Measurements from ENCODE around the gene UVRAG.

The UVRAG gene

GRCh38 chr11:76152086-76152681, 337.2 kb downstream of the UVRAG start:
- Histone ChIP-seq H2AFZ (ENCODE audit: low read length) (peak overlapping the region; percentile 90), H3K9me3 (replicated peaks in 1 of 2; ENCODE audit: control insufficient read depth in 2 of 2, insufficient read depth in 1 of 2, low read depth in 1 of 2, low read length in 2 of 2) (no peaks in the 10 kb centered on the region), H3K9ac (ENCODE audit: low read depth, low read length, poor library complexity) (no peak overlapping the region), H3K4me3 (ENCODE audit: low read length in 2 of 2) (peak overlapping the region in 1 of 2 donors; percentile 58), H3K79me1 (ENCODE audit: low read depth, low read length) (no peaks in the 10 kb centered on the region), H3K36me3 (replicated peaks in 1 of 2; ENCODE audit: control insufficient read depth in 2 of 2, insufficient read depth in 2 of 2, low read length in 2 of 2) (no peaks in the 10 kb centered on the region), H2BK15ac (ENCODE audit: low read length) (no peak overlapping the region), H2BK12ac (ENCODE audit: low read length) (peak overlapping the region; percentile 2), H3K14ac (ENCODE audit: low read length) (no peak overlapping the region), H2BK5ac (ENCODE audit: low read length) (peak overlapping the region; percentile 2), H3K18ac (ENCODE audit: low read length) (peak overlapping the region; percentile 90), H3K4ac (ENCODE audit: low read length) (no peak overlapping the region), H2AK5ac (ENCODE audit: low read depth, low read length) (no peak overlapping the region), H4K91ac (ENCODE audit: low read depth, low read length, poor library complexity) (no peak overlapping the region), H3K4me2 (ENCODE audit: insufficient read depth, low read length, poor library complexity, severe bottlenecking) (peak overlapping the region; percentile 81), H3K27me3 (ENCODE audit: control insufficient read depth in 3 of 3, insufficient read depth in 3 of 3, low read depth in 1 of 3, low read length in 3 of 3) (peaks cover 0 to 17% (median 0%) of the 10 kb centered on the region in 3 experiments), H4K8ac (ENCODE audit: low read depth, low read length) (no peak overlapping the region), H2BK120ac (ENCODE audit: low read depth, low read length) (no peak overlapping the region), H3K4me1 (ENCODE audit: control insufficient read depth in 2 of 2, insufficient read depth in 1 of 2, low read depth in 1 of 2, low read length in 2 of 2) (peaks cover 2 to 12% of the 10 kb centered on the region in 2 donors), H3K23ac (ENCODE audit: low read depth, low read length, poor library complexity) (no peak overlapping the region), H3K27ac (replicated peaks; ENCODE audit: low read length) (no peak overlapping the region)
- WGBS, 2 donors (ENCODE audit: extremely low coverage in 2 of 2, insufficient read length in 2 of 2, insufficient replicate concordance in 1 of 2) = no CpG with 5 or more reads among the region's 30 CpGs
- DNase-seq (ENCODE audit: low spot score) = peak; percentile 69

GRCh38 chr11:76152741-76153570, 337.9 kb downstream of the UVRAG start:
- no peak overlapping the region for H2BK120ac ChIP-seq (ENCODE audit: low read depth, low read length)
- no peak for DNase-seq (ENCODE audit: low spot score)
- WGBS, 2 donors (ENCODE audit: extremely low coverage in 2 of 2, insufficient read length in 2 of 2, insufficient replicate concordance in 1 of 2) = no CpG with 5 or more reads among the region's 13 CpGs

DNA sequence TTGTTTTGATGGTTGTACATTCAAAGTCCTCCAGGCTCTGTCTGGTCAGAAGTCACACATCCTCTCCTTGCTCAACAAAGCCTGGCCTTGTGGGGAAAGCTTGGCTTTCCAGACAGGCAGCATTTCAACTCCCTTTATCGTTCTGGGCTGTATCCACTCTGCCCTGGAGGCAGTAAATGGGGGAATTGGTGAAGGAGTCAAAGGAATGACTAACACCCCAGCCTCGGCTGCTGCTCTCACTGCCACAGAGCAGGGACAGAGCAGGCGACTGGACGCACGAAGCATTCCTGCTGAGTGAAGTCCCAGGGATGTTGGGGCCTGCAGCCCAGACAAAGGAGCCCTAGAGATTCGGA, 338.5 kb downstream of the UVRAG start:
- Histone ChIP-seq H2AFZ (ENCODE audit: low read length) (peak overlapping the region; percentile 58), H2BK12ac (ENCODE audit: low read length) (no peak overlapping the region), H3K14ac (ENCODE audit: low read length) (no peak overlapping the region), H3K27me3 (ENCODE audit: control insufficient read depth in 3 of 3, insufficient read depth in 3 of 3, low read depth in 1 of 3, low read length in 3 of 3) (peaks cover 0 to 20% (median 0%) of the 10 kb centered on the region in 3 experiments), H3K27ac (replicated peaks; ENCODE audit: low read length) (no peak overlapping the region), H2BK120ac (ENCODE audit: low read depth, low read length) (no peak overlapping the region), H3K9me3 (replicated peaks in 1 of 2; ENCODE audit: control insufficient read depth in 2 of 2, insufficient read depth in 1 of 2, low read depth in 1 of 2, low read length in 2 of 2) (no peaks in the 10 kb centered on the region), H3K9ac (ENCODE audit: low read depth, low read length, poor library complexity) (no peak overlapping the region), H2BK5ac (ENCODE audit: low read length) (no peak overlapping the region), H4K91ac (ENCODE audit: low read depth, low read length, poor library complexity) (no peak overlapping the region), H3K4me2 (ENCODE audit: insufficient read depth, low read length, poor library complexity, severe bottlenecking) (no peak overlapping the region), H3K18ac (ENCODE audit: low read length) (no peak overlapping the region), H3K36me3 (replicated peaks in 1 of 2; ENCODE audit: control insufficient read depth in 2 of 2, insufficient read depth in 2 of 2, low read length in 2 of 2) (no peaks in the 10 kb centered on the region), H2BK15ac (ENCODE audit: low read length) (no peak overlapping the region), H3K4ac (ENCODE audit: low read length) (no peak overlapping the region), H2AK5ac (ENCODE audit: low read depth, low read length) (no peak overlapping the region), H3K23ac (ENCODE audit: low read depth, low read length, poor library complexity) (no peak overlapping the region), H3K4me3 (ENCODE audit: low read length in 2 of 2) (no peak overlapping the region), H3K4me1 (ENCODE audit: control insufficient read depth in 2 of 2, insufficient read depth in 1 of 2, low read depth in 1 of 2, low read length in 2 of 2) (peaks cover 0 to 7% of the 10 kb centered on the region in 2 donors), H4K8ac (ENCODE audit: low read depth, low read length) (no peak overlapping the region), H3K79me1 (ENCODE audit: low read depth, low read length) (no peaks in the 10 kb centered on the region)
- WGBS, 2 donors (ENCODE audit: extremely low coverage in 2 of 2, insufficient read length in 2 of 2, insufficient replicate concordance in 1 of 2) = no CpG with 5 or more reads among the region's 6 CpGs
- no peak for DNase-seq (ENCODE audit: low spot score)

More at GRCh38 chr11:76152741-76153570, 337.9 kb downstream of the UVRAG start:
- Histone ChIP-seq H3K23ac (ENCODE audit: low read depth, low read length, poor library complexity) (no peak overlapping the region), H4K8ac (ENCODE audit: low read depth, low read length) (no peak overlapping the region), H3K9me3 (replicated peaks in 1 of 2; ENCODE audit: control insufficient read depth in 2 of 2, insufficient read depth in 1 of 2, low read depth in 1 of 2, low read length in 2 of 2) (no peaks in the 10 kb centered on the region), H3K4me3 (ENCODE audit: low read length in 2 of 2) (no peak overlapping the region), H3K4me1 (ENCODE audit: control insufficient read depth in 2 of 2, insufficient read depth in 1 of 2, low read depth in 1 of 2, low read length in 2 of 2) (peaks cover 2 to 12% of the 10 kb centered on the region in 2 donors), H2AFZ (ENCODE audit: low read length) (peak overlapping the region; percentile 90), H2BK5ac (ENCODE audit: low read length) (peak overlapping the region; percentile 2), H3K14ac (ENCODE audit: low read length) (no peak overlapping the region), H3K4ac (ENCODE audit: low read length) (no peak overlapping the region), H2BK12ac (ENCODE audit: low read length) (no peak overlapping the region), H2AK5ac (ENCODE audit: low read depth, low read length) (no peak overlapping the region), H2BK15ac (ENCODE audit: low read length) (no peak overlapping the region), H3K79me1 (ENCODE audit: low read depth, low read length) (no peaks in the 10 kb centered on the region), H3K36me3 (replicated peaks in 1 of 2; ENCODE audit: control insufficient read depth in 2 of 2, insufficient read depth in 2 of 2, low read length in 2 of 2) (no peaks in the 10 kb centered on the region), H4K91ac (ENCODE audit: low read depth, low read length, poor library complexity) (no peak overlapping the region), H3K27me3 (ENCODE audit: control insufficient read depth in 3 of 3, insufficient read depth in 3 of 3, low read depth in 1 of 3, low read length in 3 of 3) (peaks cover 0 to 20% (median 0%) of the 10 kb centered on the region in 3 experiments), H3K18ac (ENCODE audit: low read length) (no peak overlapping the region), H3K27ac (replicated peaks; ENCODE audit: low read length) (no peak overlapping the region), H3K9ac (ENCODE audit: low read depth, low read length, poor library complexity) (no peak overlapping the region), H3K4me2 (ENCODE audit: insufficient read depth, low read length, poor library complexity, severe bottlenecking) (peak overlapping the region; percentile 81)

GRCh38 chr11:76155500-76156227, 340.7 kb downstream of the UVRAG start:
- Histone ChIP-seq H2BK12ac (ENCODE audit: low read length) (no peak overlapping the region), H3K27ac (replicated peaks; ENCODE audit: low read length) (no peak overlapping the region), H2BK120ac (ENCODE audit: low read depth, low read length) (no peak overlapping the region), H2BK15ac (ENCODE audit: low read length) (no peak overlapping the region), H3K4me2 (ENCODE audit: insufficient read depth, low read length, poor library complexity, severe bottlenecking) (no peak overlapping the region), H3K36me3 (replicated peaks in 1 of 2; ENCODE audit: control insufficient read depth in 2 of 2, insufficient read depth in 2 of 2, low read length in 2 of 2) (no peaks in the 10 kb centered on the region), H3K4ac (ENCODE audit: low read length) (no peak overlapping the region), H2AK5ac (ENCODE audit: low read depth, low read length) (no peak overlapping the region), H3K79me1 (ENCODE audit: low read depth, low read length) (no peaks in the 10 kb centered on the region), H3K23ac (ENCODE audit: low read depth, low read length, poor library complexity) (no peak overlapping the region), H3K9ac (ENCODE audit: low read depth, low read length, poor library complexity) (no peak overlapping the region), H3K14ac (ENCODE audit: low read length) (no peak overlapping the region), H4K91ac (ENCODE audit: low read depth, low read length, poor library complexity) (no peak overlapping the region), H3K27me3 (ENCODE audit: control insufficient read depth in 3 of 3, insufficient read depth in 3 of 3, low read depth in 1 of 3, low read length in 3 of 3) (peaks cover 0 to 23% (median 0%) of the 10 kb centered on the region in 3 experiments), H2BK5ac (ENCODE audit: low read length) (no peak overlapping the region), H3K4me3 (ENCODE audit: low read length in 2 of 2) (no peak overlapping the region), H3K9me3 (replicated peaks in 1 of 2; ENCODE audit: control insufficient read depth in 2 of 2, insufficient read depth in 1 of 2, low read depth in 1 of 2, low read length in 2 of 2) (no peaks in the 10 kb centered on the region), H3K4me1 (ENCODE audit: control insufficient read depth in 2 of 2, insufficient read depth in 1 of 2, low read depth in 1 of 2, low read length in 2 of 2) (peaks cover 0 to 5% of the 10 kb centered on the region in 2 donors), H3K18ac (ENCODE audit: low read length) (no peak overlapping the region), H4K8ac (ENCODE audit: low read depth, low read length) (no peak overlapping the region), H2AFZ (ENCODE audit: low read length) (no peak overlapping the region)
- no peak for DNase-seq (ENCODE audit: low spot score)
- WGBS, 2 donors (ENCODE audit: extremely low coverage in 2 of 2, insufficient read length in 2 of 2, insufficient replicate concordance in 1 of 2) = no CpG with 5 or more reads among the region's 11 CpGs

Data from neuronal stem cell (in vitro differentiated cells).